ENCODE results near the gene NFIA.

NFIA gene

GRCh38 chr1:61264825-61265242 is 182.5 kb downstream of the NFIA start:
- DNase-seq (ENCODE audit: low spot score) = no peak
- no peak for TF ChIP-seq CTCF (IDR thresholded peaks at IDR 0.05)
- no peak overlapping the region for H3K4me3 ChIP-seq

GRCh38 chr1:61265665-61266064 is 183.3 kb downstream of the NFIA start:
- no peak for DNase-seq (ENCODE audit: low spot score)
- no peak for TF ChIP-seq CTCF (IDR thresholded peaks at IDR 0.05)
- H3K4me3 ChIP-seq = no peak overlapping the region
- no peak overlapping the region for H3K27ac ChIP-seq

More at GRCh38 chr1:61264825-61265242, 182.5 kb downstream of the NFIA start:
- H3K27ac ChIP-seq = no peak overlapping the region

GRCh38 chr1:61266738-61267137 is 184.4 kb downstream of the NFIA start:
- TF ChIP-seq CTCF (IDR thresholded peaks at IDR 0.05) = no peak
- DNase-seq (ENCODE audit: low spot score) = no peak
- H3K4me3 ChIP-seq = no peak overlapping the region
- H3K27ac ChIP-seq = no peak overlapping the region

GRCh38 chr1:61268546-61269240 is 186.3 kb downstream of the NFIA start:
- no peak for TF ChIP-seq CTCF (IDR thresholded peaks at IDR 0.05)
- DNase-seq (ENCODE audit: low spot score) = no peak

GRCh38 chr1:61269602-61270001 is 187.2 kb downstream of the NFIA start:
- H3K4me3 ChIP-seq = no peak overlapping the region
- DNase-seq (ENCODE audit: low spot score) = no peak
- TF ChIP-seq CTCF (IDR thresholded peaks at IDR 0.05) = no peak
- H3K27ac ChIP-seq = no peak overlapping the region

More at GRCh38 chr1:61268546-61269240, 186.3 kb downstream of the NFIA start:
- no peak overlapping the region for H3K4me3 ChIP-seq
- H3K27ac ChIP-seq = no peak overlapping the region

- Histone ChIP-seq H3K4me3 (no peak overlapping the region), H3K27ac (no peak overlapping the region)
- no peak for DNase-seq (ENCODE audit: low spot score)
- TF ChIP-seq CTCF (IDR thresholded peaks at IDR 0.05) = no peak
Measured at GRCh38 chr1:61270107-61270506, 187.7 kb downstream of the NFIA start.

GRCh38 chr1:61270761-61271411 is 188.5 kb downstream of the NFIA start:
- H3K4me3 ChIP-seq = no peak overlapping the region
- DNase-seq (ENCODE audit: low spot score) = no peak
- no peak for TF ChIP-seq CTCF (IDR thresholded peaks at IDR 0.05)
- H3K27ac ChIP-seq = no peak overlapping the region

Data from coronary artery (tissue), 2 donors.